H1 (cell line): ENCODE data around the gene HTR3D. TPM values are rescaled to one million over a fixed set of nuclear protein-coding genes. Genes with fewer than 3 reads are reported as not detected.

Experiments
- ASH2L ChIP-seq: fragments of 200-600, 300-600 bp; sonication (generic); IDR thresholded peaks from one replicate; pipeline ENCODE4 v1.7.1; 2017; ENCODE audit warnings: low read length
- GABPA ChIP-seq: IDR thresholded peaks from 2 replicates; pipeline ENCODE4 v1.6.1; 2011; ENCODE audit warnings: mild to moderate bottlenecking, low read length, moderate library complexity, borderline replicate concordance; ENCODE audit not compliant: insufficient read depth
- SIRT6 ChIP-seq: IDR thresholded peaks from one replicate; pipeline ENCODE4 v1.7.1; 2012; ENCODE audit warnings: low read length, inconsistent platforms
- polyA plus RNA-seq, 7 experiments: library from polyadenylated mRNA; depleted of rRNA in 3 of 7; stranded (reverse) in 5 of 7; unstranded in 2 of 7; fragments of >200 nt in 5 of 7; fragments of 200-250 nt in 2 of 7; gene quantifications; 1 replicate in 5 of 7; 2 replicates in 1 of 7; 4 replicates in 1 of 7; pipeline versions ENCODE4 v1.2.1 to v1.2.3, GENCODE V29; 2011 to 2013; ENCODE audit warnings: missing spikeins in 2 of 7, mixed read lengths in 2 of 7
- total RNA-seq: library from RNA; stranded (reverse); fragmentation: NEBNext Ultra II Directional; extraction: Animal tissue kit (Norgen Biotek cat#: 25700); gene quantifications from 2 replicates; pipeline ENCODE4 v1.2.1, GENCODE V29; 2021
- TF ChIP-seq, protein P1 (sequence below): fragments of 300-600 bp; sonication (generic); IDR thresholded peaks from 2 replicates; pipeline ENCODE4 v1.7.1; 2012; ENCODE audit warnings: low read length, moderate library complexity, mild to moderate bottlenecking, inconsistent platforms; ENCODE audit not compliant: insufficient replicate concordance
- TF ChIP-seq, protein P2 (sequence below), 3 experiments: IDR thresholded peaks; 1 replicate in 2 of 3; 2 replicates in 1 of 3; pipeline versions ENCODE4 v1.5.1 to v1.6.1; 2011; ENCODE audit warnings: low read length in 3 of 3, mild to moderate bottlenecking in 3 of 3, inconsistent platforms in 2 of 3, low read depth in 1 of 3, moderate library complexity in 1 of 3; ENCODE audit not compliant: insufficient read depth in 1 of 3; ENCODE audit errors: control extremely low read depth in 1 of 3

The HTR3D gene
- total and polyA plus RNA-seq, 2 of the 8 experiments (the other 6 are each of a cell fraction or from before 2014, with no cell fraction given): not detected

DNA sequence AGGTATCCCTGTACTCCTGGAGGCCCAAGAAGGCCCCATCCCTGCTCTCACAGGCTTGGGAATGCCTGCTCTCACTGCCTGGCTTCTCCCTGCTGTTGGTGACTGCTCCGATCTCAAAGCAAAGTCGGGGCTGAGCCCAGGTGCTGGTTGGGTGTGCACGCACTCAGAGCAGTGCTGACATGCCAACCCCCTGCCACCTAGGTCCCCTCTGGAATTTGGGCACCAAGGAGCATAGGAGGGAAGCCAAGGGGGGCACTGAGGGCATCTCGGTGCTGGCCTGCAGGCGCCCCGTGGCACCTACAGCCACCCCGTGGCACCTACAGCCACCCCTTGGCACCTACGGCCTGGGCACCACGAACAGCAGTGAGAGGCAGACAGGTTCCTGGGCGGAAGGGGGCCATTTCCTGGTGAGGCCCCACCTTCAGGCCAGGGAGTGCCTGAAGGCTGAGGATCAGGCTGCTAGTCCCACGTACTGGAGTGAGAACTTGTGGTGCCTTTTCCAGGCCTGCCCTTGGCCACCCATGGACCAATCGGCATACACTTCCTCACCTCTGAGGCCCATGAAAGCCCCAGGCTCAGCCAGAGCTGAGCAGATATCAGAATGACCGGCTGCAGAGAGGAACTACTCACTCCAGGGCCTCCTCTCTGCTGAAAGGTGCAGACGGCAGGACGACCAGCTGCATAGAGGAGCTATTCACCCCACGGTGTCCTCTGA lies 49.7 kb downstream of the HTR3D start (continued):
- TF ChIP-seq, protein P1, sequence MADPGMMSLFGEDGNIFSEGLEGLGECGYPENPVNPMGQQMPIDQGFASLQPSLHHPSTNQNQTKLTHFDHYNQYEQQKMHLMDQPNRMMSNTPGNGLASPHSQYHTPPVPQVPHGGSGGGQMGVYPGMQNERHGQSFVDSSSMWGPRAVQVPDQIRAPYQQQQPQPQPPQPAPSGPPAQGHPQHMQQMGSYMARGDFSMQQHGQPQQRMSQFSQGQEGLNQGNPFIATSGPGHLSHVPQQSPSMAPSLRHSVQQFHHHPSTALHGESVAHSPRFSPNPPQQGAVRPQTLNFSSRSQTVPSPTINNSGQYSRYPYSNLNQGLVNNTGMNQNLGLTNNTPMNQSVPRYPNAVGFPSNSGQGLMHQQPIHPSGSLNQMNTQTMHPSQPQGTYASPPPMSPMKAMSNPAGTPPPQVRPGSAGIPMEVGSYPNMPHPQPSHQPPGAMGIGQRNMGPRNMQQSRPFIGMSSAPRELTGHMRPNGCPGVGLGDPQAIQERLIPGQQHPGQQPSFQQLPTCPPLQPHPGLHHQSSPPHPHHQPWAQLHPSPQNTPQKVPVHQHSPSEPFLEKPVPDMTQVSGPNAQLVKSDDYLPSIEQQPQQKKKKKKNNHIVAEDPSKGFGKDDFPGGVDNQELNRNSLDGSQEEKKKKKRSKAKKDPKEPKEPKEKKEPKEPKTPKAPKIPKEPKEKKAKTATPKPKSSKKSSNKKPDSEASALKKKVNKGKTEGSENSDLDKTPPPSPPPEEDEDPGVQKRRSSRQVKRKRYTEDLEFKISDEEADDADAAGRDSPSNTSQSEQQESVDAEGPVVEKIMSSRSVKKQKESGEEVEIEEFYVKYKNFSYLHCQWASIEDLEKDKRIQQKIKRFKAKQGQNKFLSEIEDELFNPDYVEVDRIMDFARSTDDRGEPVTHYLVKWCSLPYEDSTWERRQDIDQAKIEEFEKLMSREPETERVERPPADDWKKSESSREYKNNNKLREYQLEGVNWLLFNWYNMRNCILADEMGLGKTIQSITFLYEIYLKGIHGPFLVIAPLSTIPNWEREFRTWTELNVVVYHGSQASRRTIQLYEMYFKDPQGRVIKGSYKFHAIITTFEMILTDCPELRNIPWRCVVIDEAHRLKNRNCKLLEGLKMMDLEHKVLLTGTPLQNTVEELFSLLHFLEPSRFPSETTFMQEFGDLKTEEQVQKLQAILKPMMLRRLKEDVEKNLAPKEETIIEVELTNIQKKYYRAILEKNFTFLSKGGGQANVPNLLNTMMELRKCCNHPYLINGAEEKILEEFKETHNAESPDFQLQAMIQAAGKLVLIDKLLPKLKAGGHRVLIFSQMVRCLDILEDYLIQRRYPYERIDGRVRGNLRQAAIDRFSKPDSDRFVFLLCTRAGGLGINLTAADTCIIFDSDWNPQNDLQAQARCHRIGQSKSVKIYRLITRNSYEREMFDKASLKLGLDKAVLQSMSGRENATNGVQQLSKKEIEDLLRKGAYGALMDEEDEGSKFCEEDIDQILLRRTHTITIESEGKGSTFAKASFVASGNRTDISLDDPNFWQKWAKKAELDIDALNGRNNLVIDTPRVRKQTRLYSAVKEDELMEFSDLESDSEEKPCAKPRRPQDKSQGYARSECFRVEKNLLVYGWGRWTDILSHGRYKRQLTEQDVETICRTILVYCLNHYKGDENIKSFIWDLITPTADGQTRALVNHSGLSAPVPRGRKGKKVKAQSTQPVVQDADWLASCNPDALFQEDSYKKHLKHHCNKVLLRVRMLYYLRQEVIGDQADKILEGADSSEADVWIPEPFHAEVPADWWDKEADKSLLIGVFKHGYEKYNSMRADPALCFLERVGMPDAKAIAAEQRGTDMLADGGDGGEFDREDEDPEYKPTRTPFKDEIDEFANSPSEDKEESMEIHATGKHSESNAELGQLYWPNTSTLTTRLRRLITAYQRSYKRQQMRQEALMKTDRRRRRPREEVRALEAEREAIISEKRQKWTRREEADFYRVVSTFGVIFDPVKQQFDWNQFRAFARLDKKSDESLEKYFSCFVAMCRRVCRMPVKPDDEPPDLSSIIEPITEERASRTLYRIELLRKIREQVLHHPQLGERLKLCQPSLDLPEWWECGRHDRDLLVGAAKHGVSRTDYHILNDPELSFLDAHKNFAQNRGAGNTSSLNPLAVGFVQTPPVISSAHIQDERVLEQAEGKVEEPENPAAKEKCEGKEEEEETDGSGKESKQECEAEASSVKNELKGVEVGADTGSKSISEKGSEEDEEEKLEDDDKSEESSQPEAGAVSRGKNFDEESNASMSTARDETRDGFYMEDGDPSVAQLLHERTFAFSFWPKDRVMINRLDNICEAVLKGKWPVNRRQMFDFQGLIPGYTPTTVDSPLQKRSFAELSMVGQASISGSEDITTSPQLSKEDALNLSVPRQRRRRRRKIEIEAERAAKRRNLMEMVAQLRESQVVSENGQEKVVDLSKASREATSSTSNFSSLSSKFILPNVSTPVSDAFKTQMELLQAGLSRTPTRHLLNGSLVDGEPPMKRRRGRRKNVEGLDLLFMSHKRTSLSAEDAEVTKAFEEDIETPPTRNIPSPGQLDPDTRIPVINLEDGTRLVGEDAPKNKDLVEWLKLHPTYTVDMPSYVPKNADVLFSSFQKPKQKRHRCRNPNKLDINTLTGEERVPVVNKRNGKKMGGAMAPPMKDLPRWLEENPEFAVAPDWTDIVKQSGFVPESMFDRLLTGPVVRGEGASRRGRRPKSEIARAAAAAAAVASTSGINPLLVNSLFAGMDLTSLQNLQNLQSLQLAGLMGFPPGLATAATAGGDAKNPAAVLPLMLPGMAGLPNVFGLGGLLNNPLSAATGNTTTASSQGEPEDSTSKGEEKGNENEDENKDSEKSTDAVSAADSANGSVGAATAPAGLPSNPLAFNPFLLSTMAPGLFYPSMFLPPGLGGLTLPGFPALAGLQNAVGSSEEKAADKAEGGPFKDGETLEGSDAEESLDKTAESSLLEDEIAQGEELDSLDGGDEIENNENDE: no peak
- no peak for TF ChIP-seq GABPA
- TF ChIP-seq, protein P2, sequence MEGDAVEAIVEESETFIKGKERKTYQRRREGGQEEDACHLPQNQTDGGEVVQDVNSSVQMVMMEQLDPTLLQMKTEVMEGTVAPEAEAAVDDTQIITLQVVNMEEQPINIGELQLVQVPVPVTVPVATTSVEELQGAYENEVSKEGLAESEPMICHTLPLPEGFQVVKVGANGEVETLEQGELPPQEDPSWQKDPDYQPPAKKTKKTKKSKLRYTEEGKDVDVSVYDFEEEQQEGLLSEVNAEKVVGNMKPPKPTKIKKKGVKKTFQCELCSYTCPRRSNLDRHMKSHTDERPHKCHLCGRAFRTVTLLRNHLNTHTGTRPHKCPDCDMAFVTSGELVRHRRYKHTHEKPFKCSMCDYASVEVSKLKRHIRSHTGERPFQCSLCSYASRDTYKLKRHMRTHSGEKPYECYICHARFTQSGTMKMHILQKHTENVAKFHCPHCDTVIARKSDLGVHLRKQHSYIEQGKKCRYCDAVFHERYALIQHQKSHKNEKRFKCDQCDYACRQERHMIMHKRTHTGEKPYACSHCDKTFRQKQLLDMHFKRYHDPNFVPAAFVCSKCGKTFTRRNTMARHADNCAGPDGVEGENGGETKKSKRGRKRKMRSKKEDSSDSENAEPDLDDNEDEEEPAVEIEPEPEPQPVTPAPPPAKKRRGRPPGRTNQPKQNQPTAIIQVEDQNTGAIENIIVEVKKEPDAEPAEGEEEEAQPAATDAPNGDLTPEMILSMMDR (IDR thresholded peaks at IDR 0.05; ENCODE audit: control extremely low read depth in 1 of 3, insufficient read depth in 1 of 3, low read depth in 1 of 3, low read length in 3 of 3): no peak
- no peak for TF ChIP-seq SIRT6
- TF ChIP-seq ASH2L: no peak
